HepG2 (cell line): ENCODE results near the gene MYO1G. TPM values are rescaled to one million over a fixed set of nuclear protein-coding genes. Genes with fewer than 3 reads are reported as not detected.

Experiments
- ATAC-seq: fragments of 200-7000 bp; cut with Tn5 transposase; 3 replicates; pipeline ENCODE4 v1.9.1; 2020; ENCODE audit warnings: mild to moderate bottlenecking, moderate library complexity
- BruUV-seq: library from RNA; stranded (reverse); fragments of 400-500 nt; replicated peaks from 2 replicates; lab custom pipeline; 2021; lab: Mats Ljungman, UMichigan
- CTCF ChIA-PET: fragments of 300-600 bp; formaldehyde crosslinking; extraction: SDS; loops from one replicate; lab custom pipeline; 2021; ENCODE audit warnings: low total read pairs, inconsistent platforms, low intra/inter-chr PET ratio; lab: Yijun Ruan, JAX
- POLR2A ChIA-PET: fragments of 350-600 bp; sonication (Branson Sonifier 250); formaldehyde crosslinking; loops from one replicate; lab custom pipeline; 2020; ENCODE audit warnings: antibody characterized with exemption, inconsistent platforms; lab: Yijun Ruan, JAX
- DNase-seq: peaks from one replicate; pipeline ENCODE4 v3.0.0-alpha.2; 2015; ENCODE audit warnings: low spot score
- FAIRE-seq: peaks from 3 replicates; lab custom pipeline; 2011; peaks lifted over from hg19 to GRCh38; lab: Jason Lieb, UNC
- H2AFZ ChIP-seq: one replicate; pipeline ENCODE4 v1.6.1; 2011; ENCODE audit warnings: low read length, inconsistent platforms
- H3K27ac ChIP-seq: fragments of 300-600 bp; 3 replicates; pipeline ENCODE4 v1.8.0; 2011; ENCODE audit warnings: mixed run types, mild to moderate bottlenecking, mixed read lengths, low read length, inconsistent platforms; ENCODE audit not compliant: insufficient read depth; ENCODE audit errors: extremely low read length
- H3K27me3 ChIP-seq, 2 experiments: fragments of 200-600 bp in 1 of 2; 2 replicates in 1 of 2; 3 replicates in 1 of 2; pipeline versions ENCODE4 v1.6.0 to v1.8.0; 2011; ENCODE audit warnings: low read length in 2 of 2, mild to moderate bottlenecking in 2 of 2, moderate library complexity in 2 of 2, inconsistent platforms in 1 of 2; ENCODE audit not compliant: insufficient read depth in 2 of 2, control insufficient read depth in 1 of 2
- H3K36me3 ChIP-seq, 2 experiments: fragments of 200-600 bp in 1 of 2; replicated peaks in 1 of 2; 2 replicates in 1 of 2; 3 replicates in 1 of 2; pipeline versions ENCODE4 v1.5.1 to v1.8.0; 2011; ENCODE audit warnings: low read length in 2 of 2, inconsistent platforms in 1 of 2; ENCODE audit not compliant: insufficient read depth in 2 of 2, control insufficient read depth in 1 of 2
- H3K4me1 ChIP-seq: 2 replicates; pipeline ENCODE4 v1.5.1; 2012; ENCODE audit warnings: low read length, inconsistent platforms; ENCODE audit not compliant: insufficient read depth
- H3K4me2 ChIP-seq: 2 replicates; pipeline ENCODE4 v1.6.0; 2011; ENCODE audit warnings: low read depth, low read length, inconsistent platforms
- H3K4me3 ChIP-seq, 3 experiments: fragments of 200-600 bp in 1 of 3; sonication (generic), shearing (Covaris generic) in 1 of 3; replicated peaks in 1 of 3; 2 replicates each; pipeline ENCODE4 v1.5.1; 2011 to 2016; ENCODE audit warnings: low read length in 3 of 3, inconsistent platforms in 2 of 3, low read depth in 2 of 3, mild to moderate bottlenecking in 2 of 3, control low read depth in 1 of 3, mixed read lengths in 1 of 3; ENCODE audit not compliant: insufficient read depth in 1 of 3
- H3K79me2 ChIP-seq: one replicate; pipeline ENCODE4 v1.6.1; 2011; ENCODE audit warnings: low read length, inconsistent platforms; ENCODE audit not compliant: insufficient read depth
- H3K9ac ChIP-seq: 2 replicates; pipeline ENCODE4 v1.6.0; 2011; ENCODE audit warnings: mild to moderate bottlenecking, low read depth, low read length, inconsistent platforms; ENCODE audit not compliant: insufficient read depth
- H3K9me3 ChIP-seq: 2 replicates; pipeline ENCODE4 v1.5.1; 2012; ENCODE audit warnings: mild to moderate bottlenecking, low read length
- H4K20me1 ChIP-seq: 2 replicates; pipeline ENCODE4 v1.6.0; 2011; ENCODE audit warnings: inconsistent platforms, mild to moderate bottlenecking, low read length, moderate library complexity; ENCODE audit not compliant: insufficient read depth
- HNF4A ChIP-seq: sonication (generic); formaldehyde crosslinking; IDR thresholded peaks from 2 replicates; pipeline ENCODE4 v1.4.0; 2020; ENCODE audit warnings: missing genetic modification reagents
- JUNB ChIP-seq: sonication (generic); formaldehyde crosslinking; IDR thresholded peaks from 2 replicates; pipeline ENCODE4 v1.8.0; 2022; ENCODE audit warnings: missing genetic modification reagents, mild to moderate bottlenecking, borderline replicate concordance
- KDM1A ChIP-seq: IDR thresholded peaks from 2 replicates; pipeline ENCODE4 v1.6.1; 2016; ENCODE audit warnings: missing compliant biosample characterization
- MXD1 ChIP-seq: sonication (generic); formaldehyde crosslinking; IDR thresholded peaks from 2 replicates; pipeline ENCODE4 v1.4.0; 2020; ENCODE audit warnings: mild to moderate bottlenecking, missing genetic modification reagents
- NONO ChIP-seq, 2 experiments: fragments of 450-650 bp in 1 of 2; sonication (generic) in 1 of 2; formaldehyde crosslinking in 1 of 2; IDR thresholded peaks in 1 of 2; conservative IDR thresholded peaks in 1 of 2; 2 replicates each; pipeline versions ENCODE4 v1.6.1 to v1.8.0; 2017 to 2022; ENCODE audit warnings: mild to moderate bottlenecking in 1 of 2, missing genetic modification reagents in 1 of 2, moderate library complexity in 1 of 2
- RAD21 ChIP-seq: fragments of 450-650 bp; formaldehyde crosslinking; IDR thresholded peaks from 2 replicates; pipeline ENCODE4 v1.5.0; 2020; ENCODE audit warnings: mild to moderate bottlenecking
- SMC3 ChIP-seq: IDR thresholded peaks from 2 replicates; pipeline ENCODE4 v1.6.1; 2011; ENCODE audit warnings: low read length, improper control_type of control experiment
- SSRP1 ChIP-seq: IDR thresholded peaks from 2 replicates; pipeline ENCODE4 v1.6.1; 2016; ENCODE audit warnings: control low read depth
- STAG1 ChIP-seq: sonication (generic); formaldehyde crosslinking; IDR thresholded peaks from 2 replicates; pipeline ENCODE4 v1.4.0; 2020; ENCODE audit warnings: missing genetic modification reagents
- ZFP41 ChIP-seq: sonication (generic); formaldehyde crosslinking; IDR thresholded peaks from 2 replicates; pipeline ENCODE4 v1.4.0; 2020; ENCODE audit warnings: mild to moderate bottlenecking, missing genetic modification reagents, borderline replicate concordance
- ZNF263 ChIP-seq: sonication (generic); formaldehyde crosslinking; IDR thresholded peaks from 2 replicates; pipeline ENCODE4 v1.4.0; 2020; ENCODE audit warnings: missing genetic modification reagents
- ZNF350 ChIP-seq: sonication (generic); formaldehyde crosslinking; IDR thresholded peaks from 2 replicates; pipeline ENCODE4 v1.4.0; 2020; ENCODE audit warnings: mild to moderate bottlenecking, low read depth, missing genetic modification reagents, borderline replicate concordance
- ZUFSP ChIP-seq: sonication (generic); formaldehyde crosslinking; IDR thresholded peaks from 2 replicates; pipeline ENCODE4 v1.9.0; 2021; ENCODE audit warnings: missing genetic modification reagents, mild to moderate bottlenecking, borderline replicate concordance
- WGBS: methylation state at CpG from one replicate; pipeline ENCODE4 v1.1.6; 2017; ENCODE audit warnings: low lambda C conversion rate; 5-methylcytosine and 5-hydroxymethylcytosine counted together
- in situ Hi-C: cut with HindIII; loops from 2 replicates; pipeline ENCODE4 v1.10.0; 2017; ENCODE audit warnings: low pct_unique_long_range_greater_than_20kb; ENCODE audit not compliant: extremely low pct_ligation_motif_present
- intact Hi-C: fragments of 100-400 bp; cut with micrococcal nuclease; formaldehyde crosslinking; loops from one replicate; pipeline ENCODE4 v1.10.0; 2022; ENCODE audit not compliant: unreplicated experiment
- polyA plus RNA-seq, 8 experiments: library from polyadenylated mRNA; depleted of rRNA in 3 of 8; stranded (reverse) in 7 of 8; unstranded in 1 of 8; fragments of >200 nt; fragmentation: Illumina TruSeq in 4 of 8; extraction: Trizol in 4 of 8; gene quantifications; 2 replicates each; pipeline versions ENCODE4 v1.2.1 to v1.2.3, GENCODE V29; 2011 to 2016; ENCODE audit warnings: low read depth in 4 of 8, missing spikeins in 1 of 8, mixed read lengths in 1 of 8; ENCODE audit not compliant: insufficient read depth in 1 of 8
- total RNA-seq, 5 experiments: library from RNA; depleted of rRNA; stranded (reverse); fragments of >200 nt; fragmentation: Illumina TruSeq; extraction: Trizol; gene quantifications; 2 replicates each; pipeline ENCODE4 v1.2.3, GENCODE V29; 2016; ENCODE audit warnings: low read depth in 1 of 5
- TF ChIP-seq, protein P1 (sequence below): sonication (generic); formaldehyde crosslinking; IDR thresholded peaks from 2 replicates; pipeline ENCODE4 v1.5.0; 2020; ENCODE audit warnings: mild to moderate bottlenecking, missing genetic modification reagents
- TF ChIP-seq, protein P2 (sequence below): sonication (generic); formaldehyde crosslinking; IDR thresholded peaks from 2 replicates; pipeline ENCODE4 v1.4.0; 2020; ENCODE audit warnings: missing genetic modification reagents, borderline replicate concordance

Gene MYO1G
- total and polyA plus RNA-seq, 2 of the 13 experiments (the other 11 are each of a cell fraction or from before 2014, with no cell fraction given) = 0.29 to 1.1 TPM

GRCh38 chr7:44973610-44974401 lies 5.0 kb downstream of the MYO1G start:
- no peak overlapping the region for H2AFZ ChIP-seq
- BruUV-seq = no TSS peak
- no peaks in the 10 kb centered on the region for H3K36me3 ChIP-seq
- H3K79me2 ChIP-seq = no peaks in the 10 kb centered on the region
- peaks cover 4 to 5% of the 10 kb centered on the region in 2 experiments; a peak in 2 of 5 replicates for H3K27me3 ChIP-seq
- H3K4me1 ChIP-seq = peaks cover 67% of the 10 kb centered on the region
- POLR2A ChIA-PET = interaction anchor here (0.8 to 4.1 kb wide), 6 partner anchors 15 to 138 kb away, joined by 3 to 83 read pairs (median 10); partner anchors contain the start of genes CCM2, PURB and TBRG4
- DNase-seq = peak; percentile 34
- intact Hi-C loops (loop anchor here (2.0 kb wide), 1 partner anchor 25 kb away; no protein-coding TSS in a partner anchor), in situ Hi-C loops (loop anchor here (25.0 kb wide), 1 partner anchor 288 kb away; no protein-coding TSS in a partner anchor)
- no peak overlapping the region for H3K9ac ChIP-seq
- 51% methylated on average over 6 of the region's 10 CpGs for WGBS
- no peaks in the 10 kb centered on the region for H4K20me1 ChIP-seq
- H3K4me3 ChIP-seq = peak overlapping the region in 1 of 3 experiments; percentile 59; a peak in 1 of 6 replicates
- peak overlapping the region; percentile 84 for H3K4me2 ChIP-seq
- FAIRE-seq = peak; percentile 26
- no peak overlapping the region for H3K27ac ChIP-seq
- no peaks in the 10 kb centered on the region for H3K9me3 ChIP-seq
- peak; percentile 22 for ATAC-seq
- CTCF ChIA-PET = interaction anchor here (1.0 kb wide), 1 partner anchor 162 kb away, joined by 3 read pairs; no protein-coding TSS in a partner anchor
- peak; percentile 56 for TF ChIP-seq STAG1
- TF ChIP-seq MXD1 = no peak
- TF ChIP-seq ZNF263 (CRISPR knock-in tag) = peak; percentile 66; the same call in 1 of the 2 replicates
- TF ChIP-seq, protein P1, sequence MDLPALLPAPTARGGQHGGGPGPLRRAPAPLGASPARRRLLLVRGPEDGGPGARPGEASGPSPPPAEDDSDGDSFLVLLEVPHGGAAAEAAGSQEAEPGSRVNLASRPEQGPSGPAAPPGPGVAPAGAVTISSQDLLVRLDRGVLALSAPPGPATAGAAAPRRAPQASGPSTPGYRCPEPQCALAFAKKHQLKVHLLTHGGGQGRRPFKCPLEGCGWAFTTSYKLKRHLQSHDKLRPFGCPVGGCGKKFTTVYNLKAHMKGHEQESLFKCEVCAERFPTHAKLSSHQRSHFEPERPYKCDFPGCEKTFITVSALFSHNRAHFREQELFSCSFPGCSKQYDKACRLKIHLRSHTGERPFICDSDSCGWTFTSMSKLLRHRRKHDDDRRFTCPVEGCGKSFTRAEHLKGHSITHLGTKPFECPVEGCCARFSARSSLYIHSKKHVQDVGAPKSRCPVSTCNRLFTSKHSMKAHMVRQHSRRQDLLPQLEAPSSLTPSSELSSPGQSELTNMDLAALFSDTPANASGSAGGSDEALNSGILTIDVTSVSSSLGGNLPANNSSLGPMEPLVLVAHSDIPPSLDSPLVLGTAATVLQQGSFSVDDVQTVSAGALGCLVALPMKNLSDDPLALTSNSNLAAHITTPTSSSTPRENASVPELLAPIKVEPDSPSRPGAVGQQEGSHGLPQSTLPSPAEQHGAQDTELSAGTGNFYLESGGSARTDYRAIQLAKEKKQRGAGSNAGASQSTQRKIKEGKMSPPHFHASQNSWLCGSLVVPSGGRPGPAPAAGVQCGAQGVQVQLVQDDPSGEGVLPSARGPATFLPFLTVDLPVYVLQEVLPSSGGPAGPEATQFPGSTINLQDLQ (CRISPR knock-in tag) = 0 out of 2 replicates have a peak, but pooled peaks have one; percentile 17
- TF ChIP-seq ZUFSP (CRISPR knock-in tag) = no peak
- peak; percentile 67; the same call in 1 of the 2 replicates for TF ChIP-seq HNF4A (CRISPR knock-in tag)
- no peak for TF ChIP-seq JUNB (CRISPR knock-in tag)
- TF ChIP-seq KDM1A (CRISPR knock-in tag) = no peak
- TF ChIP-seq NONO (IDR thresholded peaks at IDR 0.05) = no peak
- no peak for TF ChIP-seq NONO (CRISPR knock-in tag; conservative IDR thresholded peaks at IDR 0.05)
- TF ChIP-seq ZNF350 (CRISPR knock-in tag) = 0 out of 2 replicates have a peak, but pooled peaks have one; percentile 4
- no peak for TF ChIP-seq ZFP41 (CRISPR knock-in tag)
- TF ChIP-seq, protein P2, sequence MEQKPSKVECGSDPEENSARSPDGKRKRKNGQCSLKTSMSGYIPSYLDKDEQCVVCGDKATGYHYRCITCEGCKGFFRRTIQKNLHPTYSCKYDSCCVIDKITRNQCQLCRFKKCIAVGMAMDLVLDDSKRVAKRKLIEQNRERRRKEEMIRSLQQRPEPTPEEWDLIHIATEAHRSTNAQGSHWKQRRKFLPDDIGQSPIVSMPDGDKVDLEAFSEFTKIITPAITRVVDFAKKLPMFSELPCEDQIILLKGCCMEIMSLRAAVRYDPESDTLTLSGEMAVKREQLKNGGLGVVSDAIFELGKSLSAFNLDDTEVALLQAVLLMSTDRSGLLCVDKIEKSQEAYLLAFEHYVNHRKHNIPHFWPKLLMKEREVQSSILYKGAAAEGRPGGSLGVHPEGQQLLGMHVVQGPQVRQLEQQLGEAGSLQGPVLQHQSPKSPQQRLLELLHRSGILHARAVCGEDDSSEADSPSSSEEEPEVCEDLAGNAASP (CRISPR knock-in tag) = peak; percentile 49; the same call in 1 of the 2 replicates
- TF ChIP-seq SMC3 = peak; percentile 62; the same call in 1 of the 2 replicates
- TF ChIP-seq RAD21 (CRISPR knock-in tag) = no peak
- no peak for TF ChIP-seq SSRP1
